ENCODE data around the gene PAX5.

DNA sequence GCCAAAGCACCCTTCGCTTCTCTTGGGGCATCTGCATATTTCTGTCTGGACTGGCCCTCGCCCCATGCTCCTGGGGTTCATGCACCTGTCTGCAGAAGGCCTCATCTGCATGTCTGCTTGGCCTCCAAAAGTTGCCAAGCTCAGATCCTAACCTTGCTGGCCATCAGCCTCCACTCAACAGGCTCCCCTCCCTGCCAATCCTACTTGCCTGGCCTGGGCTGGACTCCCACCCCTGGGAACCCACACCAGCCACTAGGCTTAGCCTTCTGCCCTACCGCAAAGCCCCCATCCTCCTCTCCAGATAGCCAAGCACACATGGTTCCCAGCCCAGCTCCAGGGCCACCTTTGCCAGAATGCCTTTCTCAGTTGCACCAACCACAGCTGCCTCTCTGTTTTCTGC is 159.8 kb downstream of the PAX5 start:
- no peak for TF ChIP-seq POLR2AphosphoS5 (IDR thresholded peaks at IDR 0.05; ENCODE audit: low read depth, low read length)
- no peak for TF ChIP-seq TAF1 (IDR thresholded peaks at IDR 0.05; ENCODE audit: low read depth, low read length)
- TF ChIP-seq POLR2A (IDR thresholded peaks at IDR 0.05; ENCODE audit: low read depth, low read length), result no peak
- no peak for TF ChIP-seq SPI1 (IDR thresholded peaks at IDR 0.05; ENCODE audit: low read depth, low read length)
- no peak for TF ChIP-seq POU2F2 (IDR thresholded peaks at IDR 0.05; ENCODE audit: low read depth, low read length)
